DND-41 (cell line): Measurements from ENCODE around the gene PRODH2.

Experiments used
- CTCF ChIP-seq: IDR thresholded peaks from 2 replicates; pipeline ENCODE4 v1.5.1; 2012; ENCODE audit warnings: borderline replicate concordance, low read length, moderate library complexity, mild to moderate bottlenecking; ENCODE audit not compliant: poor library complexity, severe bottlenecking; ENCODE audit errors: extremely low read depth
- EZH2 ChIP-seq: IDR thresholded peaks from 3 replicates; pipeline ENCODE4 v1.6.1; 2012; ENCODE audit warnings: borderline replicate concordance, low read depth, mild to moderate bottlenecking, moderate library complexity, low read length, inconsistent platforms; ENCODE audit not compliant: severe bottlenecking

- TF ChIP-seq CTCF (no peak), EZH2 (no peak)
Observed at GRCh38 chr19:35860436-35860817, 47.8 kb upstream of the PRODH2 start.
